Stomach (tissue), 4 donors: ENCODE data around the gene RBM47.

Source experiments
- CTCF ChIP-seq, 7 experiments: fragments of 450-650 bp in 4 of 7; fragments of 200-600 bp in 3 of 7; sonication (generic) in 3 of 7; IDR thresholded peaks; one replicate each; pipeline ENCODE4 v1.5.1; 2016 to 2019; ENCODE audit warnings: antibody characterized with exemption in 7 of 7, control low read depth in 2 of 7, mild to moderate bottlenecking in 1 of 7
- POLR2A ChIP-seq, 4 donors: fragments of 450-650 bp; IDR thresholded peaks; one replicate each; pipeline ENCODE4 v1.6.1; 2016; ENCODE audit warnings: antibody characterized with exemption in 4 of 4, control low read depth in 2 of 4, mild to moderate bottlenecking in 1 of 4, moderate library complexity in 1 of 4

GRCh38 chr4:40540800-40541199 is 88.9 kb downstream of the RBM47 start:
- TF ChIP-seq CTCF (IDR thresholded peaks at IDR 0.05) (no peak), POLR2A (IDR thresholded peaks at IDR 0.05) (no peak)
